Neutrophil (primary cell): ENCODE measurements around the gene SMARCA4.

Experiments used
- H3K27ac ChIP-seq: fragments of 200-600 bp; sonication (generic); 2 replicates; pipeline ENCODE4 v1.5.1; 2016; ENCODE audit warnings: mild to moderate bottlenecking, moderate library complexity
- H3K27me3 ChIP-seq: fragments of 200-600 bp; sonication (generic); 2 replicates; pipeline ENCODE4 v1.6.0; 2016; ENCODE audit warnings: mild to moderate bottlenecking
- H3K36me3 ChIP-seq: fragments of 200-600 bp; sonication (generic); 2 replicates; pipeline ENCODE4 v1.5.1; 2017
- H3K4me1 ChIP-seq, 2 experiments: fragments of 200-600 bp in 1 of 2; sonication (generic) in 1 of 2; 1 replicate in 1 of 2; 2 replicates in 1 of 2; pipeline versions ENCODE4 v1.5.1 to v1.6.1; 2013 to 2016; ENCODE audit warnings: low read depth in 1 of 2, low read length in 1 of 2, mild to moderate bottlenecking in 1 of 2, moderate library complexity in 1 of 2; ENCODE audit not compliant: control insufficient read depth in 1 of 2, insufficient read depth in 1 of 2
- H3K4me3 ChIP-seq, 2 experiments: fragments of 200-600 bp in 1 of 2; sonication (generic) in 1 of 2; 1 replicate in 1 of 2; 2 replicates in 1 of 2; pipeline ENCODE4 v1.5.1; 2013 to 2016; ENCODE audit warnings: low read depth in 1 of 2, low read length in 1 of 2, mild to moderate bottlenecking in 1 of 2, moderate library complexity in 1 of 2
- H3K9me3 ChIP-seq: fragments of 200-600 bp; sonication (generic); 2 replicates; pipeline ENCODE4 v1.5.1; 2016
- CTCF ChIP-seq: fragments of 200-600 bp; sonication (generic); IDR thresholded peaks from 2 replicates; pipeline ENCODE4 v1.5.1; 2016; ENCODE audit warnings: antibody characterized with exemption

The SMARCA4 gene

DNA sequence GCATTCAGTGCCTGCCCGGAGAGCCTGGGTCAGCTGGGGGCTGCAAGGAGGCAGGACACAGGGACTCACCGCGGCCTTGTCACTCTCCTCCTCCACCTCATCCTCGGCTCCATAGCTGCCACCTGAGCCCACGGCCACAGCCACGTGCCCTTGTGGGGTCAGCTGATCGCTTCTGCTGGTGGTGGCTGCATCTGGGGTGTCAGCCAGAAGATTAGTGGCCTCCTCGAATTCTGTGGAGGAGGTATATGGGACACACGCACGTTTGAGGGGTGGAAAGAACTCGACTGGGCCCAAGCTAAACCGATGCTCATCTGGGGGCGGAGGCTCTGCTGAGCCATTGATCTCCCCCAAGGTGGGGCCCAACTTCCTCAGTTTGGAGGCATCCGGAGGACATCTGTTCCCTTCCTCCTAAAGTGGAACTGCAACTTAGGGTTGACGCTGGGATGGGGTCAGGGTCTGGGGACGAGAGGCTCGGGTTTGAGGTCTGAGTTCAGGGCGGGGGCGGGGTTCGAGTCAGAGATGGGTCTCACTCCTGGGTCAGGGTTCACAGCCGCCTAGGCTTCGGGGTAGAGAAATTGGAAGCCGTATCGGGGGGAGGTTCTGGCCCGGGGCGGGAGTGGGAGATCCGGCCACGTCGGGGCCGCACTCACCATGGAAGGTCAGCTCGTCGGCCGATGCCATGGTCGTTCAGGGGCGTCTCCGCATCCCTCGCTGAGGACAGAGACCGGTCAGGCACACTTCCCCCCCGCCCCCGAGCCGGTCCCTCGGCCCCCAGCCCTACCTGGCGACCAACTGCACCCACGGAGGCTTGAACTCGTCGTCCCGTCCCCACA is 32.9 kb upstream of the SMARCA4 start:
- Histone ChIP-seq H3K4me1 (peaks cover 17 to 20% of the 10 kb centered on the region in 2 experiments), H3K36me3 (peaks cover 19% of the 10 kb centered on the region), H3K27me3 (no peaks in the 10 kb centered on the region), H3K9me3 (no peaks in the 10 kb centered on the region), H3K4me3 (peak overlapping the region; percentile 93 to 97), H3K27ac (peak overlapping the region; percentile 74)
- TF ChIP-seq CTCF: no peak

- Histone ChIP-seq H3K36me3 (peaks cover 12% of the 10 kb centered on the region), H3K27ac (peak within 1 kb of the TSS; percentile 74), H3K4me1 (peaks cover 17 to 20% of the 10 kb centered on the region in 2 experiments), H3K27me3 (no peaks in the 10 kb centered on the region), H3K4me3 (peak within 1 kb of the TSS; percentile 93 to 97), H3K9me3 (no peaks in the 10 kb centered on the region)
- TF ChIP-seq CTCF: no peak
Measured at GRCh38 chr19:10928563-10929401, 32.0 kb upstream of the SMARCA4 start, which contains the start of the genes TIMM29 and YIPF2. Gene TIMM29, plus strand, starts transcription at chr19:10928811. Its CDS starts 12 bp downstream, at chr19:10928823. Gene YIPF2, minus strand, starts transcription at chr19:10928639. Its CDS starts 229 bp downstream, at chr19:10928410.

DNA sequence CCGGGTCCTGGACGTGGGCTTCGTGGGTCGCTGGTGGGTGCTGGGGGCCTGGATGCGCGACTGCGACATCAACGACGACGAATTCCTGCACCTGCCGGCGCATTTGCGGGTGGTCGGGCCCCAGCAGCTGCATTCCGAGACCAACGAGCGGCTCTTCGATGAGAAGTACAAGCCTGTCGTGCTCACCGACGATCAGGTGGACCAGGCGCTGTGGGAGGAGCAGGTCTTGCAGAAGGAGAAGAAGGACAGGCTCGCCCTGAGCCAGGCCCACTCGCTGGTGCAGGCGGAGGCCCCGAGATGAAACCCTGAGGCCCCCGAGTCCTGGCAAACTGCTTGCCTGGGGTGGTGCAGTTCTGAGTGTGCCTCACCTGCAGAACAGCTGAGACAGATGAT is 31.4 kb upstream of the SMARCA4 start:
- Histone ChIP-seq H3K36me3 (peaks cover 8% of the 10 kb centered on the region), H3K9me3 (no peaks in the 10 kb centered on the region), H3K27ac (peak overlapping the region; percentile 74), H3K4me1 (peaks cover 17 to 20% of the 10 kb centered on the region in 2 experiments), H3K4me3 (peak overlapping the region; percentile 93 to 97), H3K27me3 (no peaks in the 10 kb centered on the region)
- no peak for TF ChIP-seq CTCF

GRCh38 chr19:10935371-10936059 is 25.3 kb upstream of the SMARCA4 start:
- Histone ChIP-seq H3K27ac (no peak overlapping the region), H3K27me3 (no peaks in the 10 kb centered on the region)

More at GRCh38 chr19:10935371-10936059, 25.3 kb upstream of the SMARCA4 start:
- Histone ChIP-seq H3K9me3 (no peaks in the 10 kb centered on the region), H3K36me3 (peaks cover 8% of the 10 kb centered on the region), H3K4me3 (no peak overlapping the region), H3K4me1 (peaks cover 19 to 20% of the 10 kb centered on the region in 2 experiments)
- no peak for TF ChIP-seq CTCF
